ENCODE measurements around the gene CPNE6.
"Not testable (repeated sequence)": the region's sequence is repeated elsewhere in the genome, so short reads cannot be mapped to it uniquely, and the experiment has no call there.

DNA sequence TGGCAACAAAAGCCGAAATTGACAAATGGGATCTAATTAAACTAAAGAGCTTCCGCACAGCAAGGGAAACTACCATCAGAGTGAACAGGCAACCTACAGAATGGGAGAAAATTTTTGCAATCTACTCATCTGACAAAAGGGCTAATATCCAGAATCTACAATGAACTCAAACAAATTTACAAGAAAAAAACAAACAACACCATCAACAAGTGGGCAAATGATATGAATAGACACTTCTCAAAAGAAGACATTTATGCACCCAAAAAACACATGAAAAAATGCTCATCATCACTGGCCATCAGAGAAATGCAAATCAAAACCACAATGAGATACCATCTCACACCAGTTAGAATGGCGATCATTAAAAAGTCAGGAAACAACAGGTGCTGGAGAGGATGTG lies 41.7 kb upstream of the CPNE6 start:
- not testable (repeated sequence) for TF ChIP-seq ZFX (IDR thresholded peaks at IDR 0.05); EZH2phosphoT487 (IDR thresholded peaks at IDR 0.05; ENCODE audit: borderline replicate concordance); POLR2AphosphoS5 (IDR thresholded peaks at IDR 0.05; ENCODE audit: low read depth, low read length); JUND (IDR thresholded peaks at IDR 0.05)
- TF ChIP-seq, protein P1, sequence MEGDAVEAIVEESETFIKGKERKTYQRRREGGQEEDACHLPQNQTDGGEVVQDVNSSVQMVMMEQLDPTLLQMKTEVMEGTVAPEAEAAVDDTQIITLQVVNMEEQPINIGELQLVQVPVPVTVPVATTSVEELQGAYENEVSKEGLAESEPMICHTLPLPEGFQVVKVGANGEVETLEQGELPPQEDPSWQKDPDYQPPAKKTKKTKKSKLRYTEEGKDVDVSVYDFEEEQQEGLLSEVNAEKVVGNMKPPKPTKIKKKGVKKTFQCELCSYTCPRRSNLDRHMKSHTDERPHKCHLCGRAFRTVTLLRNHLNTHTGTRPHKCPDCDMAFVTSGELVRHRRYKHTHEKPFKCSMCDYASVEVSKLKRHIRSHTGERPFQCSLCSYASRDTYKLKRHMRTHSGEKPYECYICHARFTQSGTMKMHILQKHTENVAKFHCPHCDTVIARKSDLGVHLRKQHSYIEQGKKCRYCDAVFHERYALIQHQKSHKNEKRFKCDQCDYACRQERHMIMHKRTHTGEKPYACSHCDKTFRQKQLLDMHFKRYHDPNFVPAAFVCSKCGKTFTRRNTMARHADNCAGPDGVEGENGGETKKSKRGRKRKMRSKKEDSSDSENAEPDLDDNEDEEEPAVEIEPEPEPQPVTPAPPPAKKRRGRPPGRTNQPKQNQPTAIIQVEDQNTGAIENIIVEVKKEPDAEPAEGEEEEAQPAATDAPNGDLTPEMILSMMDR (IDR thresholded peaks at IDR 0.05 in 2 of 3, conservative IDR thresholded peaks at IDR 0.05 in 1 of 3; ENCODE audit: borderline replicate concordance in 1 of 3, insufficient read depth in 1 of 3, low read depth in 2 of 3, low read length in 2 of 3): not testable (repeated sequence)

Data from HCT116 (cell line).